IMR-90 (cell line): ENCODE data around the gene USPL1.

Experiments used
- CEBPB ChIP-seq: IDR thresholded peaks from 2 replicates; pipeline ENCODE4 v1.6.1; 2012; ENCODE audit warnings: low read depth, low read length, improper control_type of control experiment
- MAFK ChIP-seq: IDR thresholded peaks from 2 replicates; pipeline ENCODE4 v1.6.1; 2012; ENCODE audit warnings: low read depth, low read length, improper control_type of control experiment
- POLR2A ChIP-seq: IDR thresholded peaks from 2 replicates; pipeline ENCODE4 v1.6.1; 2012; ENCODE audit warnings: mild to moderate bottlenecking, low read depth, low read length
- RFX5 ChIP-seq: IDR thresholded peaks from 2 replicates; pipeline ENCODE4 v1.8.0; 2012; ENCODE audit warnings: low read depth, mild to moderate bottlenecking, low read length, moderate library complexity
- SMC3 ChIP-seq: fragments of 150-350 bp; IDR thresholded peaks from 2 replicates; pipeline ENCODE4 v1.6.1; 2016; ENCODE audit warnings: low read depth, mild to moderate bottlenecking, antibody characterized with exemption, low read length, moderate library complexity
- TF ChIP-seq, protein P1 (sequence below): conservative IDR thresholded peaks from 2 replicates; pipeline ENCODE4 v1.5.1; 2012; ENCODE audit warnings: mild to moderate bottlenecking, low read depth, low read length, improper control_type of control experiment

DNA sequence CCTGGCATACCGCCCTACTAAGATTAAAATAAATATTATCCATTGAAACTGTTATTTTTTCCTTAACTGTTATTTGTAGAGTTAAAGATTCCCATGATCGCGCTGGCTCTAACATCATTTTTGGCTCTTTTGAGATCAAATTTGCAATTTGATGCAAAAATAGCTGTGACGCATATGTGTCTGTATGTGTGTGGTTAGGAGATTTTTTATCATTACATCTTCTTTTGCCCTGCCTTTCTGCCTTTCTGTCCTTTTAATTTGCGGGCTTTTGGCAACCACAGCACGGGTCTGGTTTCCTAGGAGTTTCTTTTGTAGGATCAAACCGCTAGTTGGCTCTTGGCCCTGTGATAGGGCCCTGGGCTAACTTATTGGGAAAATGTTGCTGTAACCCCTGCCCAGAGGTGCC lies 80.3 kb downstream of the USPL1 start:
- TF ChIP-seq, protein P1, sequence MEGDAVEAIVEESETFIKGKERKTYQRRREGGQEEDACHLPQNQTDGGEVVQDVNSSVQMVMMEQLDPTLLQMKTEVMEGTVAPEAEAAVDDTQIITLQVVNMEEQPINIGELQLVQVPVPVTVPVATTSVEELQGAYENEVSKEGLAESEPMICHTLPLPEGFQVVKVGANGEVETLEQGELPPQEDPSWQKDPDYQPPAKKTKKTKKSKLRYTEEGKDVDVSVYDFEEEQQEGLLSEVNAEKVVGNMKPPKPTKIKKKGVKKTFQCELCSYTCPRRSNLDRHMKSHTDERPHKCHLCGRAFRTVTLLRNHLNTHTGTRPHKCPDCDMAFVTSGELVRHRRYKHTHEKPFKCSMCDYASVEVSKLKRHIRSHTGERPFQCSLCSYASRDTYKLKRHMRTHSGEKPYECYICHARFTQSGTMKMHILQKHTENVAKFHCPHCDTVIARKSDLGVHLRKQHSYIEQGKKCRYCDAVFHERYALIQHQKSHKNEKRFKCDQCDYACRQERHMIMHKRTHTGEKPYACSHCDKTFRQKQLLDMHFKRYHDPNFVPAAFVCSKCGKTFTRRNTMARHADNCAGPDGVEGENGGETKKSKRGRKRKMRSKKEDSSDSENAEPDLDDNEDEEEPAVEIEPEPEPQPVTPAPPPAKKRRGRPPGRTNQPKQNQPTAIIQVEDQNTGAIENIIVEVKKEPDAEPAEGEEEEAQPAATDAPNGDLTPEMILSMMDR, result no peak
- no peak for TF ChIP-seq POLR2A
- TF ChIP-seq RFX5, result no peak
- TF ChIP-seq MAFK, result 0 out of 2 replicates have a peak, but pooled peaks have one; percentile 6
- TF ChIP-seq SMC3, result no peak
- TF ChIP-seq CEBPB, result peak; percentile 26; the same call in 1 of the 2 replicates
